A673 (cell line): ENCODE measurements around the gene SPECC1L. TPM values are rescaled to one million over a fixed set of nuclear protein-coding genes. Genes with fewer than 3 reads are reported as not detected.

Source experiments
- BruUV-seq: library from RNA; stranded (reverse); fragments of 400-500 nt; replicated peaks from 2 replicates; lab custom pipeline; 2021; lab: Mats Ljungman, UMichigan
- CTCF ChIA-PET: fragments of 300-600 bp; sonication (Branson Sonifier 250); formaldehyde crosslinking; loops from one replicate; lab custom pipeline; 2022; ENCODE audit warnings: antibody characterized with exemption; lab: Charles Lee
- POLR2A ChIA-PET: fragments of 300-600 bp; sonication (Branson Sonifier 250); formaldehyde crosslinking; loops from one replicate; lab custom pipeline; 2022; ENCODE audit warnings: antibody characterized with exemption; ENCODE audit not compliant: low non-redundant PET; lab: Charles Lee
- DNase-seq: peaks from one replicate; pipeline ENCODE4 v3.0.0-alpha.2; 2015; ENCODE audit warnings: low spot score
- H3K27ac ChIP-seq: fragments of 200-600 bp; sonication (generic); 2 replicates; pipeline ENCODE4 v1.5.1; 2016; ENCODE audit warnings: mixed run types, low read depth, mild to moderate bottlenecking, mixed read lengths, antibody characterized with exemption, low read length; ENCODE audit not compliant: poor library complexity, severe bottlenecking
- H3K27me3 ChIP-seq: fragments of 200-600 bp; sonication (generic); replicated peaks from 2 replicates; pipeline ENCODE4 v1.6.1; 2017; ENCODE audit warnings: mixed run types, low read depth, mild to moderate bottlenecking, mixed read lengths, antibody characterized with exemption, low read length; ENCODE audit not compliant: insufficient read depth, poor library complexity
- H3K36me3 ChIP-seq: fragments of 200-600 bp; sonication (generic); 2 replicates; pipeline ENCODE4 v1.6.1; 2016; ENCODE audit warnings: mixed run types, mild to moderate bottlenecking, mixed read lengths, antibody characterized with exemption, low read length; ENCODE audit not compliant: insufficient read depth, poor library complexity, severe bottlenecking
- H3K4me1 ChIP-seq: fragments of 200-600 bp; sonication (generic); 2 replicates; pipeline ENCODE4 v1.6.1; 2017; ENCODE audit warnings: mixed run types, mild to moderate bottlenecking, mixed read lengths, antibody characterized with exemption, low read length; ENCODE audit not compliant: insufficient read depth, poor library complexity, severe bottlenecking
- H3K4me3 ChIP-seq: fragments of 200-600 bp; sonication (generic); 2 replicates; pipeline ENCODE4 v1.5.1; 2016; ENCODE audit warnings: low read depth, mixed run types, mild to moderate bottlenecking, mixed read lengths, low read length; ENCODE audit not compliant: poor library complexity, severe bottlenecking
- H3K9me3 ChIP-seq: fragments of 200-600 bp; sonication (generic); 2 replicates; pipeline ENCODE4 v1.6.1; 2016; ENCODE audit warnings: mixed run types, low read depth, mild to moderate bottlenecking, mixed read lengths, antibody characterized with exemption, low read length; ENCODE audit not compliant: poor library complexity, severe bottlenecking
- EZH2 ChIP-seq: fragments of 200-600 bp; sonication (generic); IDR thresholded peaks from 2 replicates; pipeline ENCODE4 v1.6.1; 2017; ENCODE audit warnings: borderline replicate concordance, low read depth, mild to moderate bottlenecking, mixed read lengths, antibody characterized with exemption, low read length; ENCODE audit not compliant: poor library complexity, severe bottlenecking
- intact Hi-C: fragments of 100-400 bp; cut with micrococcal nuclease; formaldehyde crosslinking; loops from one replicate; pipeline ENCODE4 v1.10.0; 2022; ENCODE audit not compliant: unreplicated experiment
- total RNA-seq: library from RNA; stranded (reverse); gene quantifications from 2 replicates; pipeline ENCODE4 v1.2.3, GENCODE V29; 2021
- TF ChIP-seq, protein P1 (sequence below): fragments of 300-800, 200-600 bp; sonication (generic); conservative IDR thresholded peaks from 2 replicates; pipeline ENCODE4 v1.5.1; 2017; ENCODE audit warnings: low read depth, mild to moderate bottlenecking, antibody characterized with exemption, low read length, moderate library complexity, mixed read lengths

The SPECC1L gene
- total RNA-seq, 1 experiment from 2014 or later: 56.7 TPM

DNA sequence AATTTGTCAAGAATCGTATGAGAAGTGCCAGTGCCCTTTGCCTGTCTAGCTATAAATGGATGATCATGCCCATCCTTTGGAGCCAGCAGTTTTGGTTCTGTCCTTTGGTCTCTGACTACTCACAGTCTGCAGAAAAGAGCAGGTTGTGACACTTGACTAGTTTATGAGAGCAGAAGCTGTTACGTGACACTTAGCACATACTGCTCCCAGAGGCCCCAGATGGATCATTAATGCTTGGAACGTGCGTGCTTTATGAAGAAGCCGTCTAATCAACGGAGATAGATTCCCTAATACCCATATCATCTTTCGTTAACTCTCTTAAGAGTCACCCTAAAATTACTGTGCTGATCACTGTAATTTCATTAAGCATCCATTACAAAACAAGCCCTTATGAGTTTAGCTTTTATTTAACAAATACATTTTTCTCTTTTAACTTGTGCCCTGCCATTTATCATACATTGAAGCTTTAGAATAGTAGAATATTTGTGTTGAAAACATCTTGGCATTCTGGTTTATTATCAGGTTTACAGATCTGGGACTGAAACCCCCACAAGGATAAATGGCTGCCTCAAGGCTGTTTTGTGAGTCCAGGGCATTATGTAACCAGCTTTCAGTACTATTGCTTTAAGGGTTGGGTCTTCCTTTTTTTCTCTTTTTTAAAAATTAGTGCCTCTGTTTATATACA is 109.7 kb downstream of the SPECC1L start:
- no peaks in the 10 kb centered on the region for H3K27me3 ChIP-seq
- CTCF ChIA-PET: no interaction called here
- BruUV-seq: no TSS peak
- POLR2A ChIA-PET: no interaction called here
- intact Hi-C loops: no loop called here
- H3K4me1 ChIP-seq: peaks cover 6% of the 10 kb centered on the region
- no peak for DNase-seq
- H3K36me3 ChIP-seq: peaks cover 12% of the 10 kb centered on the region
- no peaks in the 10 kb centered on the region for H3K9me3 ChIP-seq
- H3K27ac ChIP-seq: peak overlapping the region; percentile 5
- TF ChIP-seq, protein P1, sequence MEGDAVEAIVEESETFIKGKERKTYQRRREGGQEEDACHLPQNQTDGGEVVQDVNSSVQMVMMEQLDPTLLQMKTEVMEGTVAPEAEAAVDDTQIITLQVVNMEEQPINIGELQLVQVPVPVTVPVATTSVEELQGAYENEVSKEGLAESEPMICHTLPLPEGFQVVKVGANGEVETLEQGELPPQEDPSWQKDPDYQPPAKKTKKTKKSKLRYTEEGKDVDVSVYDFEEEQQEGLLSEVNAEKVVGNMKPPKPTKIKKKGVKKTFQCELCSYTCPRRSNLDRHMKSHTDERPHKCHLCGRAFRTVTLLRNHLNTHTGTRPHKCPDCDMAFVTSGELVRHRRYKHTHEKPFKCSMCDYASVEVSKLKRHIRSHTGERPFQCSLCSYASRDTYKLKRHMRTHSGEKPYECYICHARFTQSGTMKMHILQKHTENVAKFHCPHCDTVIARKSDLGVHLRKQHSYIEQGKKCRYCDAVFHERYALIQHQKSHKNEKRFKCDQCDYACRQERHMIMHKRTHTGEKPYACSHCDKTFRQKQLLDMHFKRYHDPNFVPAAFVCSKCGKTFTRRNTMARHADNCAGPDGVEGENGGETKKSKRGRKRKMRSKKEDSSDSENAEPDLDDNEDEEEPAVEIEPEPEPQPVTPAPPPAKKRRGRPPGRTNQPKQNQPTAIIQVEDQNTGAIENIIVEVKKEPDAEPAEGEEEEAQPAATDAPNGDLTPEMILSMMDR: no peak
- TF ChIP-seq EZH2: no peak
- no peak overlapping the region for H3K4me3 ChIP-seq

- POLR2A ChIA-PET: no interaction called here
- DNase-seq: no peak
- Histone ChIP-seq H3K27ac (peak overlapping the region; percentile 5), H3K27me3 (no peaks in the 10 kb centered on the region), H3K4me3 (no peak overlapping the region), H3K4me1 (peaks cover 6% of the 10 kb centered on the region), H3K36me3 (peaks cover 7% of the 10 kb centered on the region), H3K9me3 (no peaks in the 10 kb centered on the region)
- intact Hi-C loops: no loop called here
- CTCF ChIA-PET: no interaction called here
- TF ChIP-seq EZH2: no peak
- TF ChIP-seq, protein P1: no peak
- BruUV-seq: no TSS peak
Observed at GRCh38 chr22:24380905-24381230, 110.2 kb downstream of the SPECC1L start.

GRCh38 chr22:24383061-24383460 is 112.4 kb downstream of the SPECC1L start:
- peaks cover 6% of the 10 kb centered on the region for H3K4me1 ChIP-seq
- TF ChIP-seq, protein P1: no peak
- TF ChIP-seq EZH2: no peak
- H3K27ac ChIP-seq: no peak overlapping the region
- H3K27me3 ChIP-seq: no peaks in the 10 kb centered on the region
- intact Hi-C loops: no loop called here
- BruUV-seq: no TSS peak
- no peak for DNase-seq
- no peaks in the 10 kb centered on the region for H3K9me3 ChIP-seq
- no peak overlapping the region for H3K4me3 ChIP-seq
- POLR2A ChIA-PET: no interaction called here
- CTCF ChIA-PET: no interaction called here
- H3K36me3 ChIP-seq: no peaks in the 10 kb centered on the region
